ENCODE measurements around the gene LMTK2.

DNA sequence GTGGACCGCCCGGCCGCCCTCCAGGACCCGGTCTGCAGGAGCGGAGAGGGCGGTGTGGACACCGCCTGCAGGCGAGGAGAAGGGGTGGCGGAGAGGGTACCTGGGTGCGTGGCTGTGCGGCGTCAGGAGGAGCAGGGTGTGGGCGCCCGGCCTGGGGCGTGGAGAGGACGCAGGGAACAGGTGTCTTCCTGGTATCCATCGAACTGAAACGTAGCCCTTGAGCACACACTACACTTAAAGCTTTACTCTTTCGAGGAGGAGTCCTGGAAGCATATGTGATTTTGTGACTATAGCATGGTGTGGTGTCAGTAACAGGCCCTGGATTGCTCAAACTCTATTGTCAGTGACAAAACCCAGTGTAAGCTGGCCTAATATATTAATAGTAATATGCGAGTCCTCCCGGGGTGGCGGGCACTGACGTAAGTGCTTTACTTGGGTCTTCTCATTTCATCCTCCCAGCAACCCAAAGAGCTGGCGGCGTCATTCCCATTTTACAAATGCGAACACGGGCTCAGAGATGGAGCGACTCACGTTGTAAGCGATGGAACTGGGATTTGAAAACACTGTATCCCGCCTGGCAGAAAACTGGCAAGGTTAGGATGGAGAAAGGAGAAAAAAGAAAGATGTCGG lies 145.9 kb downstream of the LMTK2 start:
- TF ChIP-seq EZH2phosphoT487 (conservative IDR thresholded peaks at IDR 0.05; ENCODE audit: low read length), result no peak
- TF ChIP-seq, protein P1, sequence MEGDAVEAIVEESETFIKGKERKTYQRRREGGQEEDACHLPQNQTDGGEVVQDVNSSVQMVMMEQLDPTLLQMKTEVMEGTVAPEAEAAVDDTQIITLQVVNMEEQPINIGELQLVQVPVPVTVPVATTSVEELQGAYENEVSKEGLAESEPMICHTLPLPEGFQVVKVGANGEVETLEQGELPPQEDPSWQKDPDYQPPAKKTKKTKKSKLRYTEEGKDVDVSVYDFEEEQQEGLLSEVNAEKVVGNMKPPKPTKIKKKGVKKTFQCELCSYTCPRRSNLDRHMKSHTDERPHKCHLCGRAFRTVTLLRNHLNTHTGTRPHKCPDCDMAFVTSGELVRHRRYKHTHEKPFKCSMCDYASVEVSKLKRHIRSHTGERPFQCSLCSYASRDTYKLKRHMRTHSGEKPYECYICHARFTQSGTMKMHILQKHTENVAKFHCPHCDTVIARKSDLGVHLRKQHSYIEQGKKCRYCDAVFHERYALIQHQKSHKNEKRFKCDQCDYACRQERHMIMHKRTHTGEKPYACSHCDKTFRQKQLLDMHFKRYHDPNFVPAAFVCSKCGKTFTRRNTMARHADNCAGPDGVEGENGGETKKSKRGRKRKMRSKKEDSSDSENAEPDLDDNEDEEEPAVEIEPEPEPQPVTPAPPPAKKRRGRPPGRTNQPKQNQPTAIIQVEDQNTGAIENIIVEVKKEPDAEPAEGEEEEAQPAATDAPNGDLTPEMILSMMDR (IDR thresholded peaks at IDR 0.05; ENCODE audit: insufficient read depth, low read length, poor library complexity, severe bottlenecking), result no peak

All from SU-DHL-6 (cell line).